Measurements from ENCODE around the gene GSG1L2.

The GSG1L2 gene

GRCh38 chr17:9801505-9801904 lies 20.4 kb downstream of the GSG1L2 start:
- H3K4me3 ChIP-seq (ENCODE audit: low read depth, low read length) = no peak overlapping the region
- in situ Hi-C loops (cut with HindIII; ENCODE audit: low sequenced_read_pairs) = no loop called here
- DNase-seq (ENCODE audit: low read depth, low spot score) = no peak
- TF ChIP-seq CTCF (IDR thresholded peaks at IDR 0.05; ENCODE audit: low read depth, low read length) = no peak

DNA sequence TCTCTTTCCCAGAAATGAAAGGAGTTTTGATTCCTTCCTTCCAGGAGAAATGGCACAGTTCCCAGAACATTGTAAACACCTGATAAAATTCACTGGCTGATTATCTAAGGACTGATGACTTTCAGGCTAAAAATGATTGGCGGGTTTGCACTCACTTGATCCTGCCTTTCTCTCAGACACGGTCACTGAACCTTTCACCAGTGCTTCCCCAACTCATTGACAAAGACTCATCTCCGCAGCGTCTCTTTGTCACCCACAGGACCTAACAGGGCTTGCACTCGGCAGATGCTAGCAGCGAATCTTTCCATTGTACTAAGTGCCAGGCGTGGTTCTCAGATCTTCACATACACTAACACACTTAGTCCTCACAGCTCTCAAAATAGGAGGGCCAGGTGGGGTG lies 23.2 kb downstream of the GSG1L2 start:
- TF ChIP-seq CTCF (IDR thresholded peaks at IDR 0.05; ENCODE audit: low read depth, low read length) = no peak
- in situ Hi-C loops (cut with HindIII; ENCODE audit: low sequenced_read_pairs) = no loop called here
- no peak for DNase-seq (ENCODE audit: low read depth, low spot score)
- H3K4me3 ChIP-seq (ENCODE audit: low read depth, low read length) = no peak overlapping the region

DNA sequence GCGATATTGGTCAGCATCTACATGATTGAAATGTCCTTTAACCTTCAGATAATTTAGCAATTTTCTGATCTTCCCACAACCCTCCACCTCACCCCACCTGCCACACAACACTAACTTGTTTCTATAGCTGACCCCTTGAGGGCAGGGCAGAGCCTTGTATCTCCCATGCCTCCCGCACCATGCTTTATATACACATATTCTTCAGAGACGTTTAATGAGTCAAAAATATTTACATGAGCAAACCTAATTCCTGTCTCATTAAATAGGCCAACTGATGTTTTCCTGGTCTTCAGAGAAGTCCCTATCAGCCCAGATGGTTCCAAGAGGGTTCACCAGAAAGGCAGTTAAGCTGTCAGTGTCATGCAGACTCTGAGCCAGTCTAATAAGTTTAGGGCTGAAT lies 23.9 kb downstream of the GSG1L2 start:
- DNase-seq (ENCODE audit: low read depth, low spot score) = no peak
- in situ Hi-C loops (cut with HindIII; ENCODE audit: low sequenced_read_pairs) = no loop called here
- no peak for TF ChIP-seq CTCF (IDR thresholded peaks at IDR 0.05; ENCODE audit: low read depth, low read length)
- no peak overlapping the region for H3K4me3 ChIP-seq (ENCODE audit: low read depth, low read length)

DNA sequence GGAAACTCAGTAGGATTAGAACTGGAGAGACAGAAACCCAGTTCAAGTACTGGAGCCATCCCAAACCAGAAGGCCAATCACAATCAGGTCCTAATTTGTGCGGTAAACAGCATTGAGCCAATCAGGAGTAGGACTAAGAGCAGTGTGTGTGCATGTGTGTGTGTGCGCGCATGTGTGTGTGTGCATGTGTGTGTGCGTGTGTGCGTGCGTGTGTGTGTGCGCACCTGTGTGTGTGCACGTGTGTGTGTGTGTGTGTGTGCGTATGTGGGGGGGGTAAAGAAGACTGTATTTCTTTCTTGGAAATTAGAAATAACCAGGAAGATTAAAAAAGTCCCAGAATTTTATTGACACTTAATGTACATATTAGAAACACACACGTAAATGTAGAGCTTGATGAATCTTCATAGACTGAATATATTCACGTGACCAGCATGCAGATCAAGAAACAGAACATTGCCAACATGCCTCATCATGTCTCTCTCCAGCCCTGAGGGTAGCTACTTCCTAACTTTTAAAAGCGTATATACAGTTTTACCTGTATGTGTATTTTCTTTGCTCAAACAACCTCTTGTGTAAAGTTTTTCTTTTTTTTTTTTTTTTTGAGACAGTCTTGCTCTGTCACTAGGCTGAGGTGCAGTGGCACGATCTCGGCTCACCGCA lies 29.6 kb downstream of the GSG1L2 start:
- no peak overlapping the region for H3K4me3 ChIP-seq (ENCODE audit: low read depth, low read length)
- in situ Hi-C loops (cut with HindIII; ENCODE audit: low sequenced_read_pairs) = no loop called here
- no peak for DNase-seq (ENCODE audit: low read depth, low spot score)
- TF ChIP-seq CTCF (IDR thresholded peaks at IDR 0.05; ENCODE audit: low read depth, low read length) = no peak

DNA sequence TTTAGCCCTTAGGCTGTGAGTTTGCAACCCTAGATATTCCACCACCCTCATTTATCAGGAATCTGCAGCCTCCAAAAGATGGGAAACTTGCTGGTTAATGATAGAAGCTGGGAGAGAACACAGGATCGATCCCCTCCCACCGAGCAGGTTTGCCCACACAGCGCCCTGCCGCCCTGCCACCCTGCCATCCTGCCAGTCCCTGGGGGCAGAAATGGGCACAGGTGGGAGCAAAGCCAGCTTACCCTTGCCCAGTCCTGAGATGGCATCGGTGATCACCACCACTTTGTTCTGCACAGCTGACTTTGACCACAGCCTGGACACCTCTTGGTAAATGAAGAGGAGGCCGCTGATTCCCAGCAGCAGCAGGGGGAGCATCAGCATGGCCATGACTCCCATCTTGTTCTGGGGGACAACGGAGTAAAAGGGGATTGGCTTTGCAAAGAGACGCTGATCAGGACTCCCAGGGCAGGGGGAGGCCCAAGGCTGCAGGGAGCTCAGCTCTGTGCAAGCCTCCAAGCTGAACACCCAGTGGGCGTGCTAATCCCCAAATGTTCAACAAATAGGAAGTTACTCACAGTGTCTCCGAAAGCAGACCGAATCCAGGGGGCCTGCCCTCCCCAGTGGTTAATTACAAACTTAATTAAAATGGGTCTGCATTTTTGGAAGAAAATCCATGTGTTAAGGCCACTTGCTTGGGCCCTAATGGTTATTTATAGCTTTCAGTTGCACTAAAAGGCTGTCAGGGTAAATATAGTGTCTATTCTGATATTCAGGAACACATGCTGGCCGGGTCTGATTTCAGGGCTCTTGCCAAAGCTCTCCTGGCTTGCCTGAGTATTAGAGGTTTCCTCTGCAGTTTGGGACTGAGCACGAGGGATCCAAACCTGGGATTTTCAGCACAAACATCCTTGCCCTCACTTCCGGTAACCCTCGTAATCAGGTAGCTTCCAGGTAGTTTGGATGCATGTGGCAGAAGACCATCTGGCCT lies 30.7 kb downstream of the GSG1L2 start, which contains the start of gene DHRS7C:
DHRS7C (minus strand) TSS at position 704 of the 988 bp plus-strand sequence; CDS start at position 396, 308 bp downstream.
- in situ Hi-C loops (cut with HindIII; ENCODE audit: low sequenced_read_pairs) = no loop called here
- TF ChIP-seq CTCF (IDR thresholded peaks at IDR 0.05; ENCODE audit: low read depth, low read length) = no peak
- no peak within 1 kb of the TSS for H3K4me3 ChIP-seq (ENCODE audit: low read depth, low read length)
- no peak for DNase-seq (ENCODE audit: low read depth, low spot score)

- H3K4me3 ChIP-seq (ENCODE audit: low read depth, low read length) = no peak overlapping the region
- in situ Hi-C loops (cut with HindIII; ENCODE audit: low sequenced_read_pairs) = no loop called here
- no peak for TF ChIP-seq CTCF (IDR thresholded peaks at IDR 0.05; ENCODE audit: low read depth, low read length)
- no peak for DNase-seq (ENCODE audit: low read depth, low spot score)
These were observed 31.6 kb downstream of the GSG1L2 start for GRCh38 chr17:9790316-9790715.

All from astrocyte of the spinal cord (primary cell).